K562 (cell line): Measurements from ENCODE around the gene NSMF. TPM values are rescaled to one million over a fixed set of nuclear protein-coding genes. Genes with fewer than 3 reads are reported as not detected.
A peak's percentile ranks its signal among the peaks of the same experiment; 100 is the strongest.

Source experiments
- ATAC-seq: fragments of 200-7000 bp; cut with Tn5 transposase; 3 replicates; pipeline ENCODE4 v1.9.1; 2020; ENCODE audit warnings: moderate library complexity
- BruUV-seq: library from RNA; stranded (reverse); fragments of 400-500 nt; replicated peaks from 2 replicates; lab custom pipeline; 2021; lab: Mats Ljungman, UMichigan
- CTCF ChIA-PET: fragments of 300-600 bp; formaldehyde crosslinking; extraction: SDS; loops from one replicate; lab custom pipeline; 2021; ENCODE audit warnings: low intra/inter-chr PET ratio; lab: Yijun Ruan, JAX
- POLR2A ChIA-PET: fragments of 300-600, 350-650 bp; sonication (Branson Sonifier 250); formaldehyde crosslinking; extraction: SDS; loops from one replicate; lab custom pipeline; 2021; ENCODE audit warnings: antibody characterized with exemption, inconsistent platforms; lab: Yijun Ruan, JAX
- DNase-seq, 4 experiments: peaks; one replicate each; pipeline versions ENCODE4 v3.0.0 to v3.0.0-alpha.2; 2011 to 2018; ENCODE audit warnings: low spot score in 3 of 4, mixed read lengths in 3 of 4; ENCODE audit errors: extremely low read depth in 1 of 4
- FAIRE-seq: peaks from 2 replicates; lab custom pipeline; 2011; peaks lifted over from hg19 to GRCh38; lab: Jason Lieb, UNC
- H2AFZ ChIP-seq: 2 replicates; pipeline ENCODE4 v1.6.0; 2011; ENCODE audit warnings: low read depth, low read length, control low read depth, inconsistent platforms
- H3K27ac ChIP-seq: fragments of 200-600 bp; 3 replicates; pipeline ENCODE4 v1.8.0; 2011; ENCODE audit warnings: low read depth, mild to moderate bottlenecking, control low read depth, inconsistent platforms, low read length, moderate library complexity, mixed read lengths; ENCODE audit errors: extremely low read depth
- H3K27me3 ChIP-seq, 2 experiments: fragments of 300-600 bp in 1 of 2; 2 replicates in 1 of 2; 3 replicates in 1 of 2; pipeline versions ENCODE4 v1.6.0 to v1.8.0; 2011; ENCODE audit warnings: inconsistent platforms in 2 of 2, low read length in 2 of 2, mild to moderate bottlenecking in 1 of 2, mixed read lengths in 1 of 2, moderate library complexity in 1 of 2; ENCODE audit not compliant: control insufficient read depth in 2 of 2, insufficient read depth in 2 of 2
- H3K36me3 ChIP-seq: fragments of 300-600 bp; 3 replicates; pipeline ENCODE4 v1.8.0; 2011; ENCODE audit warnings: mild to moderate bottlenecking, low read length, inconsistent platforms; ENCODE audit not compliant: control insufficient read depth, insufficient read depth
- H3K4me1 ChIP-seq, 2 experiments: fragments of 200-600 bp in 1 of 2; replicated peaks in 1 of 2; 2 replicates in 1 of 2; 3 replicates in 1 of 2; pipeline versions ENCODE4 v1.5.1 to v1.8.0; 2011; ENCODE audit warnings: inconsistent platforms in 2 of 2, low read length in 2 of 2, mild to moderate bottlenecking in 1 of 2, mixed read lengths in 1 of 2, moderate library complexity in 1 of 2; ENCODE audit not compliant: control insufficient read depth in 2 of 2, insufficient read depth in 2 of 2
- H3K4me2 ChIP-seq: 2 replicates; pipeline ENCODE4 v1.6.1; 2011; ENCODE audit warnings: low read length, control low read depth, inconsistent platforms, mixed read lengths; ENCODE audit not compliant: insufficient read depth
- H3K4me3 ChIP-seq: fragments of 200-600 bp; sonication (generic), shearing (Covaris generic); 2 replicates; pipeline ENCODE4 v1.5.1; 2016; ENCODE audit warnings: control low read depth, inconsistent platforms
- H3K79me2 ChIP-seq: fragments of 200-600 bp; 3 replicates; pipeline ENCODE4 v1.8.0; 2011; ENCODE audit warnings: low read length, inconsistent platforms; ENCODE audit not compliant: control insufficient read depth, insufficient read depth
- H3K9ac ChIP-seq, 2 experiments: 2 replicates each; pipeline versions ENCODE4 v1.6.0 to v1.6.1; 2011; ENCODE audit warnings: low read depth in 2 of 2, low read length in 2 of 2, control low read depth in 1 of 2, inconsistent platforms in 1 of 2, mild to moderate bottlenecking in 1 of 2, mixed read lengths in 1 of 2; ENCODE audit not compliant: insufficient read depth in 1 of 2
- H3K9me1 ChIP-seq: one replicate; pipeline ENCODE4 v1.6.0; 2011; ENCODE audit warnings: inconsistent platforms, mild to moderate bottlenecking, low read length, moderate library complexity; ENCODE audit not compliant: control insufficient read depth, insufficient read depth
- H3K9me3 ChIP-seq: replicated peaks from 2 replicates; pipeline ENCODE4 v1.5.1; 2011; ENCODE audit warnings: low read depth, low read length, inconsistent platforms; ENCODE audit not compliant: control insufficient read depth, insufficient read depth
- H4K20me1 ChIP-seq: replicated peaks from 2 replicates; pipeline ENCODE4 v1.6.1; 2011; ENCODE audit warnings: low read length, inconsistent platforms, mixed read lengths; ENCODE audit not compliant: control insufficient read depth, insufficient read depth
- CBX1 ChIP-seq: sonication (generic); IDR thresholded peaks from 2 replicates; pipeline ENCODE4 v1.6.1; 2016; ENCODE audit warnings: antibody characterized with exemption, low read depth, mild to moderate bottlenecking
- CCAR2 ChIP-seq: fragments of 200-400 bp; formaldehyde crosslinking; IDR thresholded peaks from 2 replicates; pipeline ENCODE4 v1.6.1; 2017; ENCODE audit warnings: mild to moderate bottlenecking, low read depth, low read length
- FOXM1 ChIP-seq, 2 experiments: fragments of 450-650 bp in 1 of 2; sonication (generic) in 1 of 2; formaldehyde crosslinking in 1 of 2; IDR thresholded peaks; 2 replicates each; pipeline versions ENCODE4 v1.6.1 to v1.9.0; 2017 to 2022; ENCODE audit warnings: low read depth in 2 of 2, mild to moderate bottlenecking in 2 of 2, missing genetic modification reagents in 1 of 2, moderate library complexity in 1 of 2
- GABPB2 ChIP-seq: fragments of 250-450 bp; sonication (Bioruptor Pico); conservative IDR thresholded peaks from 2 replicates; pipeline ENCODE4 v1.5.1; 2021; ENCODE audit warnings: mild to moderate bottlenecking
- KAT2B ChIP-seq: IDR thresholded peaks from one replicate; pipeline ENCODE4 v1.6.1; 2012; ENCODE audit warnings: low read depth, mild to moderate bottlenecking, control low read depth, inconsistent platforms, low read length, moderate library complexity
- MBD2 ChIP-seq: sonication (generic); IDR thresholded peaks from 2 replicates; pipeline ENCODE4 v1.6.1; 2016; ENCODE audit warnings: low read depth, borderline replicate concordance
- MYBL2 ChIP-seq, 2 experiments: fragments of 450-650 bp in 1 of 2; sonication (generic) in 1 of 2; formaldehyde crosslinking in 1 of 2; IDR thresholded peaks; 2 replicates each; pipeline versions ENCODE4 v1.6.1 to v1.8.1; 2017 to 2022; ENCODE audit warnings: borderline replicate concordance in 1 of 2, inconsistent platforms in 1 of 2, low read depth in 1 of 2, mild to moderate bottlenecking in 1 of 2, missing genetic modification reagents in 1 of 2, moderate library complexity in 1 of 2
- NCOA2 ChIP-seq, 2 experiments: fragments of 450-650 bp; IDR thresholded peaks; 2 replicates each; pipeline ENCODE4 v1.6.1; 2018; ENCODE audit warnings: mild to moderate bottlenecking in 2 of 2, moderate library complexity in 1 of 2; ENCODE audit not compliant: partially characterized antibody in 2 of 2
- NR1H2 ChIP-seq: sonication (generic); formaldehyde crosslinking; IDR thresholded peaks from 2 replicates; pipeline ENCODE4 v1.4.0; 2020; ENCODE audit warnings: mild to moderate bottlenecking, missing genetic modification reagents
- UBTF ChIP-seq, 2 experiments: IDR thresholded peaks; 2 replicates each; pipeline ENCODE4 v1.6.1; 2012; ENCODE audit warnings: improper control_type of control experiment in 2 of 2, low read depth in 2 of 2, low read length in 2 of 2, borderline replicate concordance in 1 of 2
- ZBTB11 ChIP-seq, 3 experiments: fragments of 200-800 bp in 1 of 3; fragments of 250-450 bp in 1 of 3; fragments of 450-650 bp in 1 of 3; sonication (Bioruptor Pico) in 1 of 3; sonication (Bioruptor generic) in 1 of 3; formaldehyde crosslinking in 1 of 3; IDR thresholded peaks; 2 replicates each; pipeline versions ENCODE4 v1.6.1 to v1.8.0; 2016 to 2022; ENCODE audit warnings: mild to moderate bottlenecking in 2 of 3, missing genetic modification characterization in 2 of 3, missing compliant biosample characterization in 1 of 3, moderate library complexity in 1 of 3
- ZNF507 ChIP-seq: conservative IDR thresholded peaks from 2 replicates; pipeline ENCODE4 v1.6.1; 2017; ENCODE audit warnings: missing genetic modification characterization, missing compliant biosample characterization
- ZNF57 ChIP-seq: fragments of 450-650 bp; formaldehyde crosslinking; IDR thresholded peaks from 2 replicates; pipeline ENCODE4 v1.4.0; 2020; ENCODE audit warnings: mild to moderate bottlenecking, moderate library complexity
- WGBS: fragments of 100-300 bp; shearing (Covaris generic); methylation state at CpG from one replicate; pipeline ENCODE4 v1.1.6; 2016; ENCODE audit warnings: low coverage, mixed read lengths; ENCODE audit not compliant: insufficient coverage; ENCODE audit errors: missing lambda C conversion rate; 5-methylcytosine and 5-hydroxymethylcytosine counted together
- in situ Hi-C: fragments of 300-500 bp; cut with MboI; formaldehyde crosslinking; loops from 4 replicates; pipeline ENCODE4 v1.15.0; 2018; ENCODE audit warnings: inconsistent platforms, mixed read lengths
- intact Hi-C: fragments of 100-400 bp; cut with micrococcal nuclease; formaldehyde crosslinking; loops from 2 replicates; pipeline ENCODE4 v1.14.2; 2022
- polyA plus RNA-seq, 8 experiments: library from polyadenylated mRNA; depleted of rRNA in 4 of 8; stranded (reverse) in 5 of 8; unstranded in 3 of 8; fragments of >200 nt; fragmentation: Nextera tagmentation in 2 of 8; fragmentation: Illumina TruSeq in 1 of 8; extraction: Ambion mirVana in 2 of 8; extraction: Trizol in 1 of 8; gene quantifications; 2 replicates each; pipeline versions ENCODE4 v1.2.1 to v1.2.3, GENCODE V29; 2011 to 2014; ENCODE audit warnings: inconsistent platforms in 1 of 8, missing spikeins in 1 of 8
- total RNA-seq, 7 experiments: library from RNA; depleted of rRNA in 6 of 7; stranded (reverse); fragments of >200 nt in 6 of 7; fragmentation: Illumina TruSeq in 2 of 7; extraction: Trizol in 2 of 7; gene quantifications; 2 replicates each; pipeline versions ENCODE4 v1.2.1 to v1.2.3, GENCODE V29; 2011 to 2021; ENCODE audit warnings: low replicate concordance in 1 of 7

The NSMF gene
- total and polyA plus RNA-seq, 9 of the 15 experiments (the other 6 are each of a cell fraction or from before 2014, with no cell fraction given) = 0.20 to 82.7 (median 29.3) TPM

- WGBS = 77% methylated on average over 13 of the region's 25 CpGs
- H3K9ac ChIP-seq = peak overlapping the region in 1 of 2 experiments; percentile 97; a peak in 2 of 4 replicates
- no peaks in the 10 kb centered on the region for H3K9me1 ChIP-seq
- H3K79me2 ChIP-seq = peaks cover 12% of the 10 kb centered on the region
- no peaks in the 10 kb centered on the region for H4K20me1 ChIP-seq
- H3K27me3 ChIP-seq = no peaks in the 10 kb centered on the region
- no peak overlapping the region for H3K27ac ChIP-seq
- DNase-seq = no peak
- no peak for ATAC-seq
- peak overlapping the region; percentile 32; the same call in 1 of the 2 replicates for H3K4me3 ChIP-seq
- POLR2A ChIA-PET = interaction anchor here (0.6 to 1.5 kb wide), 3 partner anchors 19 to 757 kb away, joined by 3 to 6 read pairs (median 4); no protein-coding TSS in a partner anchor
- H3K4me2 ChIP-seq = peak overlapping the region; percentile 75; the same call in 1 of the 2 replicates
- H3K36me3 ChIP-seq = peaks cover 6% of the 10 kb centered on the region; the same call in 1 of the 3 replicates
- in situ Hi-C loops (no loop called here), intact Hi-C loops (no loop called here)
- H3K4me1 ChIP-seq = peaks cover 17 to 94% of the 10 kb centered on the region in 2 experiments
- no peaks in the 10 kb centered on the region for H3K9me3 ChIP-seq
- peak overlapping the region; percentile 86; the same call in 1 of the 2 replicates for H2AFZ ChIP-seq
- BruUV-seq = no TSS peak
- CTCF ChIA-PET = no interaction called here
- no peak for FAIRE-seq
- TF ChIP-seq CCAR2 (no peak), NCOA2 (IDR thresholded peaks at IDR 0.05; ENCODE audit: partially characterized antibody in 2 of 2) (no peak), ZNF57 (CRISPR knock-in tag) (no peak), KAT2B (no peak), MBD2 (no peak), MYBL2 (IDR thresholded peaks at IDR 0.05; ENCODE audit: low read depth) (no peak), MYBL2 (CRISPR knock-in tag; IDR thresholded peaks at IDR 0.05; ENCODE audit: borderline replicate concordance) (no peak), ZNF507 (tag) (no peak), ZBTB11 (CRISPR knock-in tag; IDR thresholded peaks at IDR 0.05) (no peak), FOXM1 (IDR thresholded peaks at IDR 0.05; ENCODE audit: low read depth) (no peak), FOXM1 (CRISPR knock-in tag; IDR thresholded peaks at IDR 0.05; ENCODE audit: low read depth) (no peak), CBX1 (no peak), NR1H2 (CRISPR knock-in tag) (no peak), GABPB2 (CRISPR knock-in tag) (no peak), UBTF (IDR thresholded peaks at IDR 0.05; ENCODE audit: borderline replicate concordance in 1 of 2, low read depth in 2 of 2, low read length in 2 of 2) (no peak)
Measured at GRCh38 chr9:137462396-137462985, 3.4 kb upstream of the NSMF start.
